ENCODE measurements around the gene XRCC4. TPM values are rescaled to one million over a fixed set of nuclear protein-coding genes. Genes with fewer than 3 reads are reported as not detected.

XRCC4 gene
- total and polyA plus RNA-seq, 2 of the 8 experiments (the other 6 are each of a cell fraction or from before 2014, with no cell fraction given), result 3.0 to 8.3 TPM

DNA sequence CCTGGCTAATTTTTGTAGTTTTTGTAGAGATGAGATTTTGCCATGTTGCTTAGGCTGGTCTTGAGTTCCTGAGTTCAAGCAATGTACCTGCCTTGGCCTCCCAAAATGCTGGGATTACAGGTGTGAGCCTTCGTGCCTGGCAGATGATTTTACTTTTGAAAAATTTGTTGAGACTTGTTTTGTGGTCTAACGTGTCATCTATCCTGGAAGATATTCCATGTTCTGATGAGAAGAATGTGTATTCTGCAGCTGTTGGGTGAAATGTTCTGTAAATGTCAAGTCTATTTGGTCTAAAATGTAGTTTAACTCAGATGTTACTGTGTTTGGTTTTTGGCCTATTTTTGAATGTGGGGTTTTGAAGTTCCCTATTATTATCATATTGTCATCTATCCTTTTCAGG, 145.6 kb downstream of the XRCC4 start:
- H3K4me2 ChIP-seq (ENCODE audit: insufficient read depth in 1 of 2, low read depth in 2 of 2, low read length in 2 of 2), result no peak overlapping the region
- no peak for FAIRE-seq
- POLR2A ChIA-PET (ENCODE audit: partially characterized antibody), result no interaction called here

More for the DNA sequence above, 145.6 kb downstream of the XRCC4 start:
- 90% methylated on average over 2 of the region's 2 CpGs; no CpG with 5 or more reads in 1 of the 2 experiments for WGBS, 2 experiments (ENCODE audit: extremely low coverage in 1 of 2, insufficient coverage in 1 of 2, insufficient read length in 1 of 2, insufficient replicate concordance in 2 of 2, low coverage in 1 of 2, low lambda C conversion rate in 2 of 2, missing lambda C conversion rate in 1 of 2)
- no peak overlapping the region for H3K4ac ChIP-seq (replicated peaks; ENCODE audit: insufficient read length, low read depth, low read length)
- H3K4me3 ChIP-seq (ENCODE audit: extremely low read depth in 1 of 4, insufficient read depth in 2 of 4, low read depth in 3 of 4, low read length in 4 of 4), result no peak overlapping the region
- TF ChIP-seq RAD21 (IDR thresholded peaks at IDR 0.05 in 1 of 2, conservative IDR thresholded peaks at IDR 0.05 in 1 of 2; ENCODE audit: low read depth in 2 of 2, low read length in 2 of 2) (no peak), RXRA (IDR thresholded peaks at IDR 0.05; ENCODE audit: insufficient read depth, low read depth, low read length) (no peak), KDM4A (IDR thresholded peaks at IDR 0.05; ENCODE audit: low read depth, low read length, severe bottlenecking) (no peak), TBP (IDR thresholded peaks at IDR 0.05; ENCODE audit: low read depth, low read length) (no peak), BRCA1 (IDR thresholded peaks at IDR 0.05; ENCODE audit: low read depth, low read length) (no peak), CHD1 (IDR thresholded peaks at IDR 0.05; ENCODE audit: low read depth, low read length) (no peak), TEAD4 (IDR thresholded peaks at IDR 0.05; ENCODE audit: low read depth, low read length) (no peak)
- TF ChIP-seq, protein P1, sequence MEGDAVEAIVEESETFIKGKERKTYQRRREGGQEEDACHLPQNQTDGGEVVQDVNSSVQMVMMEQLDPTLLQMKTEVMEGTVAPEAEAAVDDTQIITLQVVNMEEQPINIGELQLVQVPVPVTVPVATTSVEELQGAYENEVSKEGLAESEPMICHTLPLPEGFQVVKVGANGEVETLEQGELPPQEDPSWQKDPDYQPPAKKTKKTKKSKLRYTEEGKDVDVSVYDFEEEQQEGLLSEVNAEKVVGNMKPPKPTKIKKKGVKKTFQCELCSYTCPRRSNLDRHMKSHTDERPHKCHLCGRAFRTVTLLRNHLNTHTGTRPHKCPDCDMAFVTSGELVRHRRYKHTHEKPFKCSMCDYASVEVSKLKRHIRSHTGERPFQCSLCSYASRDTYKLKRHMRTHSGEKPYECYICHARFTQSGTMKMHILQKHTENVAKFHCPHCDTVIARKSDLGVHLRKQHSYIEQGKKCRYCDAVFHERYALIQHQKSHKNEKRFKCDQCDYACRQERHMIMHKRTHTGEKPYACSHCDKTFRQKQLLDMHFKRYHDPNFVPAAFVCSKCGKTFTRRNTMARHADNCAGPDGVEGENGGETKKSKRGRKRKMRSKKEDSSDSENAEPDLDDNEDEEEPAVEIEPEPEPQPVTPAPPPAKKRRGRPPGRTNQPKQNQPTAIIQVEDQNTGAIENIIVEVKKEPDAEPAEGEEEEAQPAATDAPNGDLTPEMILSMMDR (IDR thresholded peaks at IDR 0.05; ENCODE audit: control extremely low read depth in 1 of 3, insufficient read depth in 1 of 3, low read depth in 1 of 3, low read length in 3 of 3), result no peak
- TF ChIP-seq, protein P2, sequence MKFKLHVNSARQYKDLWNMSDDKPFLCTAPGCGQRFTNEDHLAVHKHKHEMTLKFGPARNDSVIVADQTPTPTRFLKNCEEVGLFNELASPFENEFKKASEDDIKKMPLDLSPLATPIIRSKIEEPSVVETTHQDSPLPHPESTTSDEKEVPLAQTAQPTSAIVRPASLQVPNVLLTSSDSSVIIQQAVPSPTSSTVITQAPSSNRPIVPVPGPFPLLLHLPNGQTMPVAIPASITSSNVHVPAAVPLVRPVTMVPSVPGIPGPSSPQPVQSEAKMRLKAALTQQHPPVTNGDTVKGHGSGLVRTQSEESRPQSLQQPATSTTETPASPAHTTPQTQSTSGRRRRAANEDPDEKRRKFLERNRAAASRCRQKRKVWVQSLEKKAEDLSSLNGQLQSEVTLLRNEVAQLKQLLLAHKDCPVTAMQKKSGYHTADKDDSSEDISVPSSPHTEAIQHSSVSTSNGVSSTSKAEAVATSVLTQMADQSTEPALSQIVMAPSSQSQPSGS (IDR thresholded peaks at IDR 0.05; ENCODE audit: low read length), result no peak
- no peak overlapping the region for H4K8ac ChIP-seq (ENCODE audit: extremely low read depth, insufficient read depth, low read length)
- H3K23me2 ChIP-seq (ENCODE audit: low read depth, low read length), result no peaks in the 10 kb centered on the region
- peaks cover 0 to 7% (median 0%) of the 10 kb centered on the region in 4 experiments; a peak in 1 of 7 replicates for H3K4me1 ChIP-seq (replicated peaks in 1 of 4; ENCODE audit: control insufficient read depth in 3 of 4, insufficient read depth in 4 of 4, low read length in 3 of 4)
- no peaks in the 10 kb centered on the region for H3K27me3 ChIP-seq (replicated peaks in 1 of 4; ENCODE audit: control insufficient read depth in 3 of 4, extremely low read depth in 1 of 4, insufficient read depth in 3 of 4, low read length in 3 of 4)
- no peak overlapping the region for H3K56ac ChIP-seq (replicated peaks; ENCODE audit: insufficient read length, low read depth, low read length)
- H3K9me3 ChIP-seq (ENCODE audit: insufficient read depth in 2 of 2, low read depth in 1 of 2, low read length in 1 of 2), result no peaks in the 10 kb centered on the region
- no peaks in the 10 kb centered on the region for H3K79me1 ChIP-seq (ENCODE audit: low read depth, low read length)
- CTCF ChIA-PET (ENCODE audit: partially characterized antibody), result no interaction called here
- no peak overlapping the region for H3K18ac ChIP-seq (ENCODE audit: extremely low read depth, low read length)
- H2BK20ac ChIP-seq (ENCODE audit: low read length), result no peak overlapping the region
- no peak overlapping the region for H2AFZ ChIP-seq (ENCODE audit: low read length)
- no peak overlapping the region for H2BK5ac ChIP-seq (ENCODE audit: low read depth, low read length)
- H4K20me1 ChIP-seq (replicated peaks in 1 of 2; ENCODE audit: control insufficient read depth in 1 of 2, insufficient read depth in 2 of 2, low read length in 2 of 2), result no peaks in the 10 kb centered on the region
- no peak overlapping the region for H3K9ac ChIP-seq (replicated peaks in 1 of 4; ENCODE audit: extremely low read depth in 1 of 4, low read depth in 3 of 4, low read length in 3 of 4)
- H2BK12ac ChIP-seq (ENCODE audit: low read depth, low read length), result no peak overlapping the region
- no peak overlapping the region for H2AK5ac ChIP-seq (ENCODE audit: low read depth, low read length)
- no peak overlapping the region for H4K5ac ChIP-seq (ENCODE audit: insufficient read length, low read depth, low read length)
- no peak overlapping the region for H3K27ac ChIP-seq (ENCODE audit: low read depth, low read length)
- no peaks in the 10 kb centered on the region for H3K36me3 ChIP-seq (ENCODE audit: control insufficient read depth in 2 of 4, insufficient read depth in 4 of 4, low read length in 3 of 4)
- H2BK120ac ChIP-seq (replicated peaks; ENCODE audit: low read depth, low read length), result no peak overlapping the region
- H3K14ac ChIP-seq (ENCODE audit: insufficient read length), result no peak overlapping the region
- no peak overlapping the region for H2BK15ac ChIP-seq (ENCODE audit: low read length)
- no peak for DNase-seq (ENCODE audit: low read depth in 1 of 2, low spot score in 2 of 2)
- H4K91ac ChIP-seq (replicated peaks; ENCODE audit: insufficient read length, low read length), result no peak overlapping the region
- no peak overlapping the region for H3K23ac ChIP-seq (ENCODE audit: insufficient read length)
- H3K79me2 ChIP-seq (ENCODE audit: control insufficient read depth in 1 of 2, insufficient read depth in 2 of 2, low read length in 2 of 2), result no peaks in the 10 kb centered on the region
